HEK293 (cell line): ENCODE measurements around the gene LUZP2.

Experiments used
- CTCF ChIA-PET: fragments of 350-600 bp; formaldehyde crosslinking; extraction: SDS; loops from one replicate; lab custom pipeline; 2021; ENCODE audit warnings: antibody characterized with exemption; lab: Yijun Ruan, JAX
- POLR2A ChIA-PET: fragments of 300-600 bp; formaldehyde crosslinking; extraction: SDS; loops from one replicate; lab custom pipeline; 2020; ENCODE audit warnings: antibody characterized with exemption, inconsistent platforms; lab: Yijun Ruan, JAX
- H3K27ac ChIP-seq: fragments of 200-500 bp; sonication (Bioruptor generic); 2 replicates; pipeline ENCODE4 v1.5.1; 2014; ENCODE audit warnings: low read depth, low read length, control low read depth, inconsistent platforms; ENCODE audit errors: extremely low read depth
- H3K36me3 ChIP-seq, 2 experiments: fragments of 200-500 bp in 1 of 2; sonication (Bioruptor generic) in 1 of 2; 1 replicate in 1 of 2; 2 replicates in 1 of 2; pipeline ENCODE4 v1.5.1; 2014 to 2017; ENCODE audit warnings: inconsistent platforms in 2 of 2, low read length in 2 of 2; ENCODE audit not compliant: control insufficient read depth in 2 of 2, insufficient read depth in 1 of 2
- H3K4me1 ChIP-seq: fragments of 200-500 bp; sonication (Bioruptor generic); 2 replicates; pipeline ENCODE4 v1.5.1; 2014; ENCODE audit warnings: mild to moderate bottlenecking, low read length, inconsistent platforms; ENCODE audit not compliant: control insufficient read depth, insufficient read depth
- H3K4me3 ChIP-seq: 2 replicates; pipeline ENCODE4 v1.5.1; 2011; ENCODE audit warnings: low read depth, mild to moderate bottlenecking, control low read depth, low read length, moderate library complexity
- H3K9me3 ChIP-seq: fragments of 200-500 bp; sonication (Bioruptor generic); 2 replicates; pipeline ENCODE4 v1.5.1; 2014; ENCODE audit warnings: low read depth, low read length, inconsistent platforms; ENCODE audit not compliant: control insufficient read depth, insufficient read depth
- KLF16 ChIP-seq: fragments of 450-650 bp; formaldehyde crosslinking; IDR thresholded peaks from 2 replicates; pipeline ENCODE4 v1.5.1; 2017; ENCODE audit warnings: missing biosample characterization, missing genetic modification characterization
- ZBTB7A ChIP-seq: fragments of 450-650 bp; formaldehyde crosslinking; IDR thresholded peaks from 2 replicates; pipeline ENCODE4 v1.5.1; 2016; ENCODE audit warnings: low read depth, missing biosample characterization, missing genetic modification characterization
- ZNF155 ChIP-seq: fragments of 450-650 bp; formaldehyde crosslinking; IDR thresholded peaks from 2 replicates; pipeline ENCODE4 v1.5.1; 2016; ENCODE audit warnings: missing biosample characterization, missing genetic modification characterization
- ZNF169 ChIP-seq: fragments of 450-650 bp; formaldehyde crosslinking; IDR thresholded peaks from 2 replicates; pipeline ENCODE4 v1.5.1; 2016; ENCODE audit warnings: missing biosample characterization, missing genetic modification characterization
- ZNF311 ChIP-seq: fragments of 450-650 bp; formaldehyde crosslinking; IDR thresholded peaks from 2 replicates; pipeline ENCODE4 v1.5.1; 2017; ENCODE audit warnings: missing biosample characterization, missing genetic modification characterization, borderline replicate concordance
- ZNF354C ChIP-seq: fragments of 450-650 bp; formaldehyde crosslinking; IDR thresholded peaks from 2 replicates; pipeline ENCODE4 v1.5.1; 2016; ENCODE audit warnings: missing biosample characterization, missing genetic modification characterization, low read depth, borderline replicate concordance
- ZNF501 ChIP-seq: fragments of 450-650 bp; formaldehyde crosslinking; IDR thresholded peaks from 2 replicates; pipeline ENCODE4 v1.5.1; 2016; ENCODE audit warnings: missing biosample characterization, missing genetic modification characterization
- ZNF530 ChIP-seq: fragments of 450-650 bp; formaldehyde crosslinking; IDR thresholded peaks from 2 replicates; pipeline ENCODE4 v1.5.1; 2016; ENCODE audit warnings: low read depth, missing biosample characterization, missing genetic modification characterization
- ZNF548 ChIP-seq: fragments of 450-650 bp; formaldehyde crosslinking; IDR thresholded peaks from 2 replicates; pipeline ENCODE4 v1.5.1; 2016; ENCODE audit warnings: missing biosample characterization, missing genetic modification characterization
- ZNF585B ChIP-seq: fragments of 450-650 bp; formaldehyde crosslinking; IDR thresholded peaks from 2 replicates; pipeline ENCODE4 v1.5.1; 2016; ENCODE audit warnings: missing biosample characterization, missing genetic modification characterization
- ZNF768 ChIP-seq: fragments of 450-650 bp; formaldehyde crosslinking; IDR thresholded peaks from 2 replicates; pipeline ENCODE4 v1.5.1; 2018; ENCODE audit warnings: missing biosample characterization, mild to moderate bottlenecking, missing genetic modification characterization
- ZNF776 ChIP-seq: fragments of 450-650 bp; formaldehyde crosslinking; IDR thresholded peaks from 2 replicates; pipeline ENCODE4 v1.5.0; 2017; ENCODE audit warnings: missing biosample characterization, missing genetic modification characterization, borderline replicate concordance
- ZNF777 ChIP-seq: fragments of 450-650 bp; formaldehyde crosslinking; IDR thresholded peaks from 2 replicates; pipeline ENCODE4 v1.5.1; 2017; ENCODE audit warnings: missing biosample characterization, missing genetic modification characterization, borderline replicate concordance
- ZNF785 ChIP-seq: fragments of 450-650 bp; formaldehyde crosslinking; IDR thresholded peaks from 2 replicates; pipeline ENCODE4 v1.5.1; 2016; ENCODE audit warnings: missing biosample characterization, missing genetic modification characterization
- ZNF791 ChIP-seq: fragments of 450-650 bp; formaldehyde crosslinking; IDR thresholded peaks from 2 replicates; pipeline ENCODE4 v1.5.1; 2016; ENCODE audit warnings: missing biosample characterization, missing genetic modification characterization
- ZSCAN16 ChIP-seq: fragments of 450-650 bp; formaldehyde crosslinking; IDR thresholded peaks from 2 replicates; pipeline ENCODE4 v1.5.1; 2016; ENCODE audit warnings: missing biosample characterization, missing genetic modification characterization
- TF ChIP-seq, protein P1 (sequence below): fragments of 450-650 bp; formaldehyde crosslinking; IDR thresholded peaks from 2 replicates; pipeline ENCODE4 v1.5.1; 2016; ENCODE audit warnings: missing biosample characterization, missing genetic modification characterization
- TF ChIP-seq, protein P2 (sequence below): fragments of 450-650 bp; formaldehyde crosslinking; IDR thresholded peaks from 2 replicates; pipeline ENCODE4 v1.5.1; 2017; ENCODE audit warnings: missing biosample characterization, missing genetic modification characterization

The LUZP2 gene

DNA sequence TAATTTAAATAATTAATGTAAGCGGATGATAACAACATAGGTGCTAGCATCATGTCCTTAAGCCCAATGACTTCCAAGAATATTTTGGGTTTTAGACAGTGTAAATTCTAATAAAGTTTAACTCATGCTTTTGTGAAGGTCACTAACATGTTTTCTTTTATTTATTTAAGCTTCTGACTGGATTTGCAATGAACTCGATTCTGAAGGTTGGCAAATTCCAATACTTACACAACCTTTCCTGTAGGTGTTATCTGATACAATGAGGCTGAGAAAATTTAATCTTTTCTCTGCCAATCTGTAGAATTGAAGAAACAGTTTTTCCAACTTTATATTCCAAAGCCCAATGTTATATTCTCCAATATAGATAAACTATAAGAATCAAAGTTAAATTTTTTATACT is 311.3 kb downstream of the LUZP2 start:
- CTCF ChIA-PET: no interaction called here

DNA sequence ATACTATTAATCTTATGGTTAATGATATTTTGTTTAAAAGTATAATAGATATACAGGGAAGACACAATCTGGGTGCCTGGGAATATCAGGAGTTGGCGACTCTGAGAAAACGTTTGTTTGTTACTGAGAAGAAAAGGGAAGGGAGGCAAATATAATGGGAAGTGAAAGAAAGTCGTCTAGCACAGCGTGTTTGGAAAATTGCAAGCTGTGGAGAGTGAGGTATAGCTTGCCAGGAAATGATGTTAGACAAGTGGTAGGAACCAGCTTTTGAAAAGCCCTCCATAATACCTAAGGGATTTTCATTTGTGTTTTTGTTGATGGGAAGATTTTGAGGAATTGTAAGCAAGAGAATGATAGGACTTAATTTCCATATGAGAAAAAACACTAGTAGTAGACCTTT is 322.2 kb downstream of the LUZP2 start:
- ChIA-PET POLR2A (no interaction called here), CTCF (no interaction called here)
- Histone ChIP-seq H3K9me3 (no peaks in the 10 kb centered on the region), H3K36me3 (no peaks in the 10 kb centered on the region), H3K4me3 (no peak overlapping the region), H3K4me1 (no peaks in the 10 kb centered on the region), H3K27ac (no peak overlapping the region)
- no peak for TF ChIP-seq ZNF311
- TF ChIP-seq ZNF777 (tag by site-specific recombination): no peak
- TF ChIP-seq ZSCAN16 (tag by site-specific recombination): no peak
- TF ChIP-seq, protein P1, sequence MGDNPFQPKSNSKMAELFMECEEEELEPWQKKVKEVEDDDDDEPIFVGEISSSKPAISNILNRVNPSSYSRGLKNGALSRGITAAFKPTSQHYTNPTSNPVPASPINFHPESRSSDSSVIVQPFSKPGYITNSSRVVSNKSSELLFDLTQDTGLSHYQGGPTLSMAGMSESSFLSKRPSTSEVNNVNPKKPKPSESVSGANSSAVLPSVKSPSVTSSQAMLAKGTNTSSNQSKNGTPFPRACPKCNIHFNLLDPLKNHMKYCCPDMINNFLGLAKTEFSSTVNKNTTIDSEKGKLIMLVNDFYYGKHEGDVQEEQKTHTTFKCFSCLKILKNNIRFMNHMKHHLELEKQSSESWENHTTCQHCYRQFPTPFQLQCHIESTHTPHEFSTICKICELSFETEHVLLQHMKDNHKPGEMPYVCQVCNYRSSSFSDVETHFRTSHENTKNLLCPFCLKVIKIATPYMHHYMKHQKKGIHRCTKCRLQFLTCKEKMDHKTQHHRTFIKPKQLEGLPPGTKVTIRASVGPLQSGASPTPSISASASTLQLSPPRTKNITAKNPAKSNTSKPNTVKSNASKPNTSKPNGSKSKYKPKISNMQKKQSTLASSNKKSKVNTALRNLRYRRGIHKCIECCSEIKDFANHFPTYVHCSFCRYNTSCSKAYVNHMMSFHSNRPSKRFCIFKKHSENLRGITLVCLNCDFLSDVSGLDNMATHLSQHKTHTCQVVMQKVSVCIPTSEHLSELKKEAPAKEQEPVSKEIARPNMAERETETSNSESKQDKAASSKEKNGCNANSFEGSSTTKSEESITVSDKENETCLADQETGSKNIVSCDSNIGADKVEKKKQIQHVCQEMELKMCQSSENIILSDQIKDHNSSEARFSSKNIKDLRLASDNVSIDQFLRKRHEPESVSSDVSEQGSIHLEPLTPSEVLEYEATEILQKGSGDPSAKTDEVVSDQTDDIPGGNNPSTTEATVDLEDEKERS (tag by site-specific recombination): no peak

More for the DNA sequence above, 311.3 kb downstream of the LUZP2 start:
- no peak overlapping the region for H3K4me3 ChIP-seq
- TF ChIP-seq ZBTB7A (tag by site-specific recombination) (no peak), KLF16 (tag by site-specific recombination) (no peak), ZNF501 (no peak), ZNF785 (no peak)
- TF ChIP-seq, protein P2, sequence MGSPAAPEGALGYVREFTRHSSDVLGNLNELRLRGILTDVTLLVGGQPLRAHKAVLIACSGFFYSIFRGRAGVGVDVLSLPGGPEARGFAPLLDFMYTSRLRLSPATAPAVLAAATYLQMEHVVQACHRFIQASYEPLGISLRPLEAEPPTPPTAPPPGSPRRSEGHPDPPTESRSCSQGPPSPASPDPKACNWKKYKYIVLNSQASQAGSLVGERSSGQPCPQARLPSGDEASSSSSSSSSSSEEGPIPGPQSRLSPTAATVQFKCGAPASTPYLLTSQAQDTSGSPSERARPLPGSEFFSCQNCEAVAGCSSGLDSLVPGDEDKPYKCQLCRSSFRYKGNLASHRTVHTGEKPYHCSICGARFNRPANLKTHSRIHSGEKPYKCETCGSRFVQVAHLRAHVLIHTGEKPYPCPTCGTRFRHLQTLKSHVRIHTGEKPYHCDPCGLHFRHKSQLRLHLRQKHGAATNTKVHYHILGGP (tag by site-specific recombination): no peak
- TF ChIP-seq, all 188 proteins: peak for 0
- no peaks in the 10 kb centered on the region for H3K9me3 ChIP-seq
- H3K27ac ChIP-seq: no peak overlapping the region
- H3K4me1 ChIP-seq: no peaks in the 10 kb centered on the region
- POLR2A ChIA-PET: no interaction called here
- no peaks in the 10 kb centered on the region for H3K36me3 ChIP-seq

DNA sequence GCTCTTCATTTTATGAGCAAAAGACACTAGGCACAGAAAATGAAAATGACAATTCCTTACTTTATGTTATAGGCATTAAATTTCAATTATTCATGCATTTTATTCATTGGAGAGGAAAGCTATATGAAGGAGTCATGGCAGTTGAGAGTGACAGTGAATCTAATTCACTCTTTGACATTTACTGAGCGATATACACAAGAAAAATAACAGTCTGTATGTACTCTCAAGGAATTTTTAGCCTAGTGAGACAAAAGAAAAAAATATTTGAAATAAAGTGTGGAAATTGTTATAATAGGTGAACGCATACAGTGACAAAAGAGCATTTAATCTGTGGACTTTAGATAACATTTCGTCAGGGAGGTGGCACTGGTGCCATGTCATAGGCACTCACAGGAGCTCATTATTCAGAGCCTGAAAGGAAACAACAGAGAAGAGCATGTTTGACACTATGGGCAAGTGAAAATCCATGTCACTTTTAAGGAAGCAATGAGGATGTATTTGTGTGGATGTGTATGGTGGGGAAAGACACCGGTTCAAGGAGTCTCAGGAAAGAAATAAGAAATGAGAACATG is 323.1 kb downstream of the LUZP2 start:
- POLR2A ChIA-PET: no interaction called here
- CTCF ChIA-PET: no interaction called here
- TF ChIP-seq ZNF169 (tag by site-specific recombination): no peak
- no peak for TF ChIP-seq ZNF530 (tag by site-specific recombination)
- no peak for TF ChIP-seq ZNF791
- TF ChIP-seq ZNF585B (tag by site-specific recombination): no peak
- TF ChIP-seq ZNF354C (tag by site-specific recombination): no peak
- TF ChIP-seq ZNF155 (tag by site-specific recombination): no peak
- no peak for TF ChIP-seq ZNF548 (tag by site-specific recombination)
- TF ChIP-seq ZNF768: no peak
- no peak for TF ChIP-seq ZNF776 (tag by site-specific recombination)
- TF ChIP-seq, protein P1 (tag by site-specific recombination): no peak
- no peak for TF ChIP-seq ZSCAN16 (tag by site-specific recombination)
- TF ChIP-seq, all 188 proteins: peak for 0

More for the DNA sequence above, 323.1 kb downstream of the LUZP2 start:
- no peak overlapping the region for H3K4me3 ChIP-seq
- no peaks in the 10 kb centered on the region for H3K4me1 ChIP-seq
- no peak overlapping the region for H3K27ac ChIP-seq
- H3K9me3 ChIP-seq: no peaks in the 10 kb centered on the region
- H3K36me3 ChIP-seq: no peaks in the 10 kb centered on the region
